Stimulated activated CD4-positive, alpha-beta T cell treated with anti-CD3 and anti-CD28 coated beads, Interleukin-12 subunit alpha, Interleukin-12 subunit beta, amount 100 ng/mL, for 24 hours (primary cell): ENCODE data around the gene ASXL2.
A peak's percentile ranks its signal among the peaks of the same experiment; 100 is the strongest.
"Not testable (repeated sequence)": the region's sequence is repeated elsewhere in the genome, so short reads cannot be mapped to it uniquely, and the experiment has no call there.

Experiments
- DNase-seq, 2 experiments: peaks; one replicate each; pipeline ENCODE4 v3.0.0-alpha.2; 2020; ENCODE audit warnings: low read depth in 2 of 2

Gene ASXL2

GRCh38 chr2:25833566-25833965 is 44.7 kb downstream of the ASXL2 start:
- DNase-seq = no peak

DNA sequence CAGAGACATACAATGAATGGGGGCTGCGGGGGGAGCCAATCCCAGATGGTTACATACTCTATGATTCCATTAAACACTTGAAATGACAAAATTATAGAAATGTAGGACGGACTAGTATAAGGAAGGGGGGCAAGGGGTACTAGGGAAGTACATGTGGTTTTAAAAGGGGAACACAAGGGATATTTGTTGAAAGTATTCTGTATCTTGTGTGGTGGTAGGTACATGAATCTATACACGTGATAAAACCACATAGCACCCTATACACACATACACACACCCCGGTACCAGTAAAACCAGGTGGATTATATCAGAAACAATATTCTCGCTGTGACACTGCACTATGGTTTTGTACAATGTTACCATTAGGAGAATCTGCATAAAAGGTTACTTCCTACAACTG is 45.4 kb downstream of the ASXL2 start:
- DNase-seq = no peak

DNA sequence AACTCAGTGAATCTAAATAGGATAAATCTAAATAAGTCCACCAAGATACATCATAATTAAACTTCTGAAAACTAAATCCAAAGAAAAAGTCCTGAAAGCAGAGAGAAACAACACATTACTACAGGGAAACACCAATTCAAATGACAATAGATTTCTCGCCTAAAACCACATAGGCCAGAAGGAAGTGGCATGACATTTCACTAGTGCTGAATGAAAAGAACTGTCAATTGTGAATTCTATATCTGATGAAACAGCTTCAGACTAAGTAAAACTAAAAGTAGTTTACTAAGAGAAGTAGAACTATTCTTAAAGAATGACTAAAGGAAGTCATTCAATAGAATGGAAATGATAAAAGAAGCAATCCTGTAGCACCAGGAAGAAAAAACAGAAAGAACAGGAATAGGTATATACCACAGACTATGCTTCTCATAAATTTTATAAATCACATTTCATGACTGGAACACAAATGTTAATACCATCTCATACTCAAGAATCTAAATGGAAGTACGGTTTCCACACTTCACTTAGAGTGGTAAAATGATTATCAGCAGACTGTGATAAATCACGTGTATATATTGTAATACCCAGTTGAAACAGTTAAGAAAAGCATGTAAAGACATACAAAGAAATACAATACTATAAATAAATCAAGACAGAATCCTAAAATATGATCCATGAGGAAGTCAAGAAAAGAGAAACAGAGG is 46.4 kb downstream of the ASXL2 start:
- DNase-seq = no peak

DNA sequence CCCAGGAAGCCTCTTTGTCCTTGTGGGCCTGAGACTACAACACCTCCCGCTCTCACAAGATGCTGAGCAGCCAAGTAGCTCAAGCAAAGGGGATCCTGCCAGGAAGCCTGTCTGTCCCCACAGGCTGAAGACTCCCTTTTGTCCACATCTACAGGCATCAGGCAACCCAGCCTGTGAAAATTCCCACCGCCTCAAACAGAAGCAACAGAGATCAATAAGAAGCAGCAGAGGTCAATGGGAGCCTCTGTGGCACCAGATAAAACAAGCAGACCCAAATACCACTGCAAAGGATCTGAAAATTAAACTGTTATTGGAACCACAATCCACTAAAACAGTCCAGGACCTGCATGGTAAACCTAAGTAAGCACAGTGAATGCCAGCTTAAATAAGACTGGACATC is 48.5 kb downstream of the ASXL2 start:
- no peak for DNase-seq

DNA sequence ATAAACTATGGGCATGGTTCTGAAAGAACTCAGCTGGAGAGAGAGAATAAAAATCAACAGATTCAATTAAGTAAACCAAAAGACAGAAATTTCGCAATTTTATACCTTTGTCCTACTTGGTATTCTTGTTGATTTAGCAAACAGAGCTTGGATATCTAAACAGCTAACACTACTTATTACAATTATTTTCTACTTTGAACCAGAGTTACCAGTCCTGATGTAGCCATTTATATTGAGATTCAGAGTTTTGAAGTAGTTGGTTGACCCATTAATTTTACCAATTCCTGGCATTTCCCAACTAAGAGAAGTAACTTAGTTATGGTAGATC is 48.9 kb downstream of the ASXL2 start:
- DNase-seq = no peak

DNA sequence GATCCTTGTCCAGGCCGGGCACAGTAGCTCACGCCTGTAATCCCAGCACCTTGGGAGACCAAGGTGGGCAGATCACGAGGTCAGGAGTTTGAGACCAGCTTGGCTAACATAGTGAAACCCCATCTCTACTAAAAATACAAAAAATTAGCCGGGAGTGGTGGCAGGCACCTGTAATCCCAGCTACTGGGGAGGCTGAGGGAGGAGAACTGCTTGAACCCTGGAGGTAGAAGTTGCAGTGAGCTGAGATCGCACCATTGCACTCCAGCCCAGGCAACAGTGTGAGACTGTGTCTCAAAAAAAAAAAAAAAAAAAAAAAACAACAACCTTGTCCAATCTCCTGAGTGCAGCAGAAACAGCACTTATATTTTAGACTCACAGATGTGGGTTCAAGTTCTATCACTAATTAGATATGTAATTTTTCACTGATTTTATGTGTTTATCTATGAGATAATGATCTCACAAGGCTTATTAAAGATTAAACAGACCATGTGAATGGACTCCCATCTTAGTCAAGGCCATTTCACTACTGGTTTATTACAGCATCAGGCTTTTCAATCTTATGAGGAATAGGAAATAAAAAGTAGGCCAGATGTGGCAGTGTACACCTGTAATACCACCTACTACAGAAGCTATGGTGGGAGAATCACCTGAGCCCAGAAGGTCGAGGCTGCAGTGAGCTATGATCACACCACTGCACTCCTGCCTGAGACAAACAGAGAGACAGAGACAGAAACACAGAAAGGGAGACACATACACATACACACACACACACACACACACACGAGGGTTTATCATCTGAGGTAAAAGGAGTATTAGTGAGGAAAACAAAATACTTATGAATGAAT is 49.5 kb downstream of the ASXL2 start:
- not testable (repeated sequence) for DNase-seq

GRCh38 chr2:25825238-25825637 is 53.0 kb downstream of the ASXL2 start:
- DNase-seq = peak; percentile 11 to 32

- DNase-seq = no peak
Measured at GRCh38 chr2:25824718-25825117, 53.6 kb downstream of the ASXL2 start.

DNA sequence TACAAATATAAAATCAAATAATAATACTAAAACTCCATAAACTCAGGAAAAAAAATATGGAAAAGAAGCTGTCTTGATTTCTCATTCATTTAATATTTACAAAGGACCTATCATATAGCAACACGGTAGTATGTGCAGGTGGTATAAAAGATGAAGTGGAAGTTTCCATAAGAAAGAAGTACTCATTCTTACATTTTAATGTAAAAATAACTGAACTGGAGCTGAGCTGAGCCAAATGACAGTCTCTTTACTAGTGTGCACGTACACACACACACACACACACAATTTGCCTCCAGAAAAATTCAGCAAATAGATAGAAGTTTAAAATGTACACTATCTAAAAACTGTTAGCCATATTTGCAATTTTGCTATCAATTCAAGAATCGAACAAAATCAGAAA is 54.1 kb downstream of the ASXL2 start:
- DNase-seq = no peak

DNA sequence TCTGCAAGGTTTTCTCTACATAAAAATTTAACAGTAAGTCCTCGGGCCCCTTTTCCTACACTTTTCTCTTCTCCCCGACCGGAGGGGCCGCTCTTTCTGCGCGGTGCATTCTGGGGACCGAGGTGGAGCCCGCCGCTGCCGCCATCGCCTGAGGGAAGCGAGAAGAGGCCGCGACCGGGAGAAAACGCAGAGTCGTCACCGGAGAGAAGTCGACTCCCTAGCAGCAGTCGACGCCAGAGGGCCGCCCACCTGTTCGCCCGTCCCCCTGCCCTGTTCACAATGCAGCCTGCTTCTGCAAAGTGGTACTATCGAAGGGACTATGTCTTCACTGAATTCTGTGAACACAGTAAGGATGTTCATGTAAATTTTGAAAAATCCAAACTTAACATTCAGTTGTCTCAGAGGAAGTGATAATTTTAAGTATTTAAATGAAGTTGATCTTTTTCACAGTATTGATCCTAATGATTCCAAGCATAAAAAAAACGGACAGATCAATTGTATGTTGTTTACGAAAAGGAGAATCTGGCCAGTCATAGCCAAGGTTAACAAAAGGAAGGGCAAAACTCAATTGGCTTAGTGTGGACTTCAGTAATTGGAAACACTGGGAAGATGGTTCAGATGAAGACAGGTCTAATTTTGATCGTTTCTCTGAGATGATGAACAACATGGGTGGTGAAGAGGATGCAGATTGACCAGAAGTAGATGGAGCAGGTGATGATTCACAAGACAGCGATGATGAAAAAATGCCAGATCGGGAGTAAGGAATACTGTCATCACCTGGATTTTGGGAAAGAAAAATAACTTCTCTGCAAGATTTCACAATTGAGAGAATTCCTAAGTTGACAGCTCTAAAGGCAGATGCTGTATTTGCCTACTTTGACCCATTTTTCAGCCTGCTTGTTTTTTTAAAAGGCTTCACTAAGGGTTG is 55.8 kb downstream of the ASXL2 start:
- peak; percentile 20 to 45 for DNase-seq

DNA sequence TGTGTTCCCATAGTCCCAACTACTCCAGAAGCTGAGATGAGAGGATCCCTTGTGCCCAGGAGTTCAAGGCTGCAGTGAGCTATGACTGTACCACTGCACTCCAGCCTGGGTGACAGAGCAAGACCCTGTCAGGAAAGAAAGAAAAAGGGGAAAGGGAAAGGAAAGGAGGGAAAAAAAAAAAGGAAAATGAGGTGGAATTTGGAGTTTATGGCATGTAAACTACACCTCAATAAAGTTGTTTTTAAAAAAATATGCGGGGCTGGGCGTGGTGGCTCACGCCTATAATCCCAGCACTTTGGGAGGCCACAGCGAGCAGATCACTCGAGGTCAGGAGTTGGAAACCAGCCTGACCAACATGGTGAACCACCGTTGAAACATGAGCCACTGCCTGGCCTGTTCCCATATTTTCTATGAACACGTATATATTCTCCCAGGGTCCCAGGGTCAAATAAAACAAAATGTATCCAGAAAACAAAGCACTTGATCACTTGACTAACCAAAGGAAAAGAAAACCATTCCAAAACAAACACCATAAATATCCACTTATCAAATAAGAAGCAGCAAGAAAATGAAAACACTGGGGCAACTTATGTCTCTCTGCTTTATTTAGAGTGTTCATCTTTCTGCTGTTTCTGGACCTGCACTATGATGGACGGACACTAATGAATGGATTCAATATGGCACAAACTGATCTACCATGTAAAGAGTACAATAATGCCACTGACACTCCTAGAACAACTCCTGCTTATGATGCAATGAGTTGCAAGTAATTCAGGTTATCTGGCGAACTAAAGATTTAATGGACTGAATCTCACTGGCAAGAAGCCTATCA is 56.8 kb downstream of the ASXL2 start:
- DNase-seq = no peak

DNA sequence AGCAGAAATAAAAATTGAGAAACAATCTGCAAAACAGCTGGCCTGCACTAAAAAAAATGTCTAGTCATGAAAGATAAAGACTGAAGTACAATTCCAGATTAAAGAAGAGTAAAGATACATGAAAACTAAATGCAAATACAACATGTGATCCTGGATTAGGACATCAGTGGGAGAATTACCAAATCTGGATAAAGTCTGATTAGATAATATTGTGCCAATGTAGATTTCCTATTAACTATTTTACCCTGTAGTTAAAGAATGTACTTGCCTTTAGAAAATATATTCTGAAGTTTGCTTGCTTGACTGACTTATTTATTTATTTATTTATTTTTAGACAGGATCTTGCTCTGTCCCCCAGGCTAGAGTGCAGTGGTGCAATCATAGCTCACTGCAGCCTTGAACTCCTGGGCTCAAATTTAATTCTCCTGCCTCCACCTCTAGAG is 58.7 kb downstream of the ASXL2 start:
- no peak for DNase-seq

DNA sequence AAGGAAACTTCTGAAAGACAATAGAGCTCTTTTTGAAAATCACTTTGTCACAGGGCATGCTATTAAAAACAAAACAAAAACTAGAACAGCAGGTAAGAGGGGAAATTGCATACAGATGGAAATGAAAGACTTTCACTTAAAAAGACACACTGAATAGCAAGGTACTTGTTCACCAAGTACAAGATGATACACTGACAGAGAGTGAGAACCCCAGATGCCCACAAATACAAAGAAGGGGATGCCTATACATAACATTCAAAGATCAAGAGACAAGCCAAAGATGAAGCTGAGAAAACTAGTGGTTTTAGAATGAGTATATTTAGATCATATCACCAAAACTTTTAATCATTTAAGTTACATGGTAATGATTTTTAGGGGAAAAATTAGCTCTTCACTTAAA is 60.7 kb downstream of the ASXL2 start:
- DNase-seq = no peak

GRCh38 chr2:25817006-25817405 is 61.3 kb downstream of the ASXL2 start:
- no peak for DNase-seq

- DNase-seq = no peak
Measured at GRCh38 chr2:25816249-25816648, 62.0 kb downstream of the ASXL2 start.

- DNase-seq = no peak
Measured at GRCh38 chr2:25814681-25815080, 63.6 kb downstream of the ASXL2 start.

DNA sequence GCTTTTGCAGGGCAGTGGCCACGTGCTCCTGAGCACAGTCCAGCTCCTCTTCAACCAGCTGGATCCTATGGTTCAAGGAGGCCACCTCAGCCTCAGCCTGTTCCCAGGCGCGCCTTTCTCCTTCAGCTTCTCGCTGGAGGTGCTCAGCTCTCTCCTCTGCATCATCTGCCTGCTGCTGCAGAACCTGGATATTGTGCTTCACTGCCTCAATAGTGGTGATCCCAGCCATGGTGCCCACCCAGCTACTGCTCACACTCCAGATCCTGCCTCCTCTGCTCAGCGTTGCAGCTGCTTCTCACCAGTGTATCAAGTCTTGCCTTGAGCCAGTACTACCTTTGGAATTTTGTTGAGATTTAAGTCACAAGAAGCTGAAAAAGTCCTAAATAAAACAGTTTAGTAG is 67.9 kb downstream of the ASXL2 start:
- no peak for DNase-seq

DNA sequence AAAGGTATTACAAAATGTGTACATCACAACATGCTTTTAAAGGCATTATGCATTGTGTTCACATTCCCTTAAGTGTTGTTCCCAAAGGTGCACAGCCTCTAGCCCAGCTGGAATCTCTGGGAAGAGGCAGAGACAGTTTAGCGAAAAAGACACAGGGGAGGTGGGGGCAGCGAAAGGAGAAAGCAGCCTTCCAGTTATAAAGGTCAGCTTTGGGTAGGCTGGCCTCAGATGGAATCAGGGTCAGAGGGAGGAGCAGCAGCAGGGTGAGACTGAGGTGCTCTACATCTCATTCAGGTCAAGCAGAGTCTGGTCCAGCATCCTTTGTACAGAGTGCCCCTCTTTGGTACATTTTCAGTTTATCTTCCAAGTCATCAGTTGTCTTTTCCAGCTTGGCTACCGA is 68.6 kb downstream of the ASXL2 start:
- no peak for DNase-seq

DNA sequence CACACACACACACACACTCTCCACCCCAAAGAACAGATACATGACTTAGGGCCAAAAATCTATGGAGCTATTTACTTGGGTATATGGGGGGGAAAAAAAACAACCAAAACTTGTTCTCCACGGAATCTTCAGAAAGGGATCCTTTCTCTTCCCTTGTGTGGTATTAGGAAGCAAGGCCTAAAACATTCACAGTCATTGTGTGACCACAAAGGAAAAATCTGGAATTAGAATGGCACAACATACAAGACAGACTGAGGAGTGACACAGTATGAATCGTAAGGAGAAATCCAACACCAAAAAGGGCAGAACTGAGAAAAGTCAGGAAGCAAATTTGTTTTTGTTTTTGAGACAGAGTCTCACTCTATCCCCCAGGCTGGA is 70.3 kb downstream of the ASXL2 start:
- no peak for DNase-seq

GRCh38 chr2:25806941-25807340 is 71.3 kb downstream of the ASXL2 start:
- no peak for DNase-seq

DNA sequence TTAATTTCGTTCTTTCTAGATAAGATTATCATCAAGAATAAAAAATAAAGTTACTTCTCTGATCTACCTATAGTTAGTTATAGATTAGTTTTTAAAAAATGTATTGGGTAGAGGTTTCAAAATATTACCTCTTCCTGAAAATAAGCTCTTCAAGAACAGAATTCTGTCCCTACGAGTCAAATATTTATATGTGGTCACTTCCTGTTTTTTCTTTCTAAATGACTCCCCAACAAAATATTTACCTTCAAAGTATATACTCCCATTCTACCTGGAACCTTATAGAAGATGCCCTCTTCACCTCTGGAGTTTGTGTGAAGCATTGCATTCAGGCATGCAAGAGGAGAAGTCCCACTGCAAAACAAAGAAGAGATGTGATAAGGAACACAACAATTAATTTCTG is 72.3 kb downstream of the ASXL2 start:
- no peak for DNase-seq
